Measurements from ENCODE around the gene DZIP1L. TPM values are rescaled to one million over a fixed set of nuclear protein-coding genes. Genes with fewer than 3 reads are reported as not detected.

DZIP1L gene
- total RNA-seq, 1 experiment from 2014 or later, result 2.4 TPM

DNA sequence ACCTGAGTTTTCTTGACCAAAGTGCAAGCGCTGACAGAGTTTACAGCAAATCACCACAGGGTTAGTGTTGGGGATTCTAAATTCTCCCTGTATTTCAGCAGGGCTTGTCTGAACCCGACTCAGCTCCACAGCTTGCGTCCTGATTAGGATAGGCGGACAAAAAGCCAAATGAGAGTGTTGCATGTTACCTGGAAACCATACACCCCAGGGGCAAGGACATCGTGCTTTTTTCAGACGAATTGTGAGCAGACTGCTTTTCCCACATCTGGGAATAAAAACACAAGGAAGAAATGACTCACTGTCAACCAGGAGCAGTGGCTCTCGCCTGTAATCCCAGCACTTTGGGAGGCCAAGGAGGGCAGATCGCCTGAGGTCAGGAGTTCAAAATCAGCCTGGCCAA lies 3.0 kb downstream of the DZIP1L start:
- H3K4me1 ChIP-seq, result peaks cover 5% of the 10 kb centered on the region
- intact Hi-C loops (cut with micrococcal nuclease; ENCODE audit: unreplicated experiment), result no loop called here
- CTCF ChIA-PET, result no interaction called here
- no peaks in the 10 kb centered on the region for H3K4me1 Mint-ChIP-seq (ENCODE audit: low read depth, unreplicated experiment)
- no peak overlapping the region for H3K4me3 ChIP-seq (ENCODE audit: low read depth, low read length)
- POLR2A ChIA-PET, result no interaction called here
- no peak overlapping the region for H3K27ac Mint-ChIP-seq (ENCODE audit: unreplicated experiment)
- DNase-seq, result no peak
- no peaks in the 10 kb centered on the region; the same call in 1 of the 2 replicates for H3K27me3 ChIP-seq (replicated peaks; ENCODE audit: control insufficient read depth, insufficient read depth, low read length)
- BruUV-seq (replicated peaks), result no TSS peak
- H3K27me3 Mint-ChIP-seq (ENCODE audit: insufficient read depth, unreplicated experiment), result no peaks in the 10 kb centered on the region
- no peaks in the 10 kb centered on the region for H3K9me3 Mint-ChIP-seq (ENCODE audit: unreplicated experiment)
- H3K36me3 Mint-ChIP-seq (ENCODE audit: insufficient read depth, unreplicated experiment), result no peaks in the 10 kb centered on the region
- H3K4me3 Mint-ChIP-seq (ENCODE audit: unreplicated experiment), result no peak overlapping the region
- TF ChIP-seq, protein P1, sequence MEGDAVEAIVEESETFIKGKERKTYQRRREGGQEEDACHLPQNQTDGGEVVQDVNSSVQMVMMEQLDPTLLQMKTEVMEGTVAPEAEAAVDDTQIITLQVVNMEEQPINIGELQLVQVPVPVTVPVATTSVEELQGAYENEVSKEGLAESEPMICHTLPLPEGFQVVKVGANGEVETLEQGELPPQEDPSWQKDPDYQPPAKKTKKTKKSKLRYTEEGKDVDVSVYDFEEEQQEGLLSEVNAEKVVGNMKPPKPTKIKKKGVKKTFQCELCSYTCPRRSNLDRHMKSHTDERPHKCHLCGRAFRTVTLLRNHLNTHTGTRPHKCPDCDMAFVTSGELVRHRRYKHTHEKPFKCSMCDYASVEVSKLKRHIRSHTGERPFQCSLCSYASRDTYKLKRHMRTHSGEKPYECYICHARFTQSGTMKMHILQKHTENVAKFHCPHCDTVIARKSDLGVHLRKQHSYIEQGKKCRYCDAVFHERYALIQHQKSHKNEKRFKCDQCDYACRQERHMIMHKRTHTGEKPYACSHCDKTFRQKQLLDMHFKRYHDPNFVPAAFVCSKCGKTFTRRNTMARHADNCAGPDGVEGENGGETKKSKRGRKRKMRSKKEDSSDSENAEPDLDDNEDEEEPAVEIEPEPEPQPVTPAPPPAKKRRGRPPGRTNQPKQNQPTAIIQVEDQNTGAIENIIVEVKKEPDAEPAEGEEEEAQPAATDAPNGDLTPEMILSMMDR (IDR thresholded peaks at IDR 0.05; ENCODE audit: insufficient read depth in 1 of 2, low read depth in 1 of 2, low read length in 1 of 2, severe bottlenecking in 1 of 2, unreplicated experiment in 1 of 2), result no peak
- H3K36me3 ChIP-seq (ENCODE audit: control insufficient read depth, insufficient read depth, low read length), result no peaks in the 10 kb centered on the region
- H3K9me3 ChIP-seq, result no peaks in the 10 kb centered on the region

DNA sequence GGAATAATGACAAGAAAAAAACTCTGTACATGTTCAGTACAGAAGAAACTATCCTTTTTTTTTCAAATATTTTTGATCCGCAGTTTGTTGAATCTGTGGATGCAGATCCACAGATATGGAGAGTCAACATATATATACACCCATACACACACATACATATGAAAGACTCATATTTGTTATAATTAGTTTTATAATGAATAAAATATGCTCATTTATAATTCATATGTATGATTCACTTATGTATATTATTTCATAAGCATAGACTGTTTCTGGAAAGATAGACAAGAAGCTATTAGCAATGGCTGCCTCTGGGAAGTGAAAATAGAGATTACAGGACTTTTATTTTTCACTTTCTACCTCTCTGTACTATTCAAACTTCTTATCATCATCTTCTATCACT lies 9.8 kb downstream of the DZIP1L start:
- no TSS peak for BruUV-seq (replicated peaks)
- POLR2A ChIA-PET, result no interaction called here
- TF ChIP-seq, protein P1 (IDR thresholded peaks at IDR 0.05; ENCODE audit: insufficient read depth in 1 of 2, low read depth in 1 of 2, low read length in 1 of 2, severe bottlenecking in 1 of 2, unreplicated experiment in 1 of 2), result no peak

DNA sequence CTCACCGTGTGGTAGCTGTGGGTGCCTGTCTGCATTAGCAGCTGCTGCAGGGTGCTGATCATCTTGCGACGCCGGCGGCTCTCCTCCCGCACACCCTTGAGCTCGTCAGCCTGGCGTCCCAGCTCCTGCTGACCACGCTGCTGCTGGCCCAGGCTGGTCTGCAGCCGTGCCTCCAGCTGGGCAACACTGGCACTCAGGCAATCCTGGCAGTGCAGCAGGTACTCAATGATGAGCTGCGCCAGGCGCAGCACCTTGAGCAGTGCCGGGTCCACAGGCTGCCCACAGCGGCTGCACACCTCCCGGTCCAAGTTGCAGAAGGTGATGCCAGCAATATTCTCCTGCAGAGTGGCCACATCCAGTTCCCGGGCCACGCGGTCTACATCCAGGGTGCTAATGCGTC lies 11.9 kb downstream of the DZIP1L start:
- CTCF ChIA-PET, result no interaction called here
- H3K36me3 Mint-ChIP-seq (ENCODE audit: insufficient read depth, unreplicated experiment), result no peaks in the 10 kb centered on the region
- no peak overlapping the region for H3K27ac Mint-ChIP-seq (ENCODE audit: unreplicated experiment)

More for the DNA sequence above, 9.8 kb downstream of the DZIP1L start:
- no peaks in the 10 kb centered on the region for H3K4me1 ChIP-seq
- no peaks in the 10 kb centered on the region for H3K27me3 ChIP-seq (replicated peaks; ENCODE audit: control insufficient read depth, insufficient read depth, low read length)
- H3K9me3 Mint-ChIP-seq (ENCODE audit: unreplicated experiment), result no peaks in the 10 kb centered on the region
- H3K4me3 ChIP-seq (ENCODE audit: low read depth, low read length), result no peak overlapping the region
- intact Hi-C loops (cut with micrococcal nuclease; ENCODE audit: unreplicated experiment), result no loop called here
- DNase-seq, result no peak
- H3K36me3 Mint-ChIP-seq (ENCODE audit: insufficient read depth, unreplicated experiment), result no peaks in the 10 kb centered on the region
- H3K4me1 Mint-ChIP-seq (ENCODE audit: low read depth, unreplicated experiment), result no peaks in the 10 kb centered on the region
- CTCF ChIA-PET, result no interaction called here
- H3K4me3 Mint-ChIP-seq (ENCODE audit: unreplicated experiment), result no peak overlapping the region
- no peaks in the 10 kb centered on the region for H3K9me3 ChIP-seq
- no peaks in the 10 kb centered on the region for H3K36me3 ChIP-seq (ENCODE audit: control insufficient read depth, insufficient read depth, low read length)
- H3K27ac Mint-ChIP-seq (ENCODE audit: unreplicated experiment), result no peak overlapping the region
- H3K27me3 Mint-ChIP-seq (ENCODE audit: insufficient read depth, unreplicated experiment), result no peaks in the 10 kb centered on the region

More for the DNA sequence above, 11.9 kb downstream of the DZIP1L start:
- H3K27me3 ChIP-seq (replicated peaks; ENCODE audit: control insufficient read depth, insufficient read depth, low read length), result no peaks in the 10 kb centered on the region
- no peaks in the 10 kb centered on the region for H3K36me3 ChIP-seq (ENCODE audit: control insufficient read depth, insufficient read depth, low read length)
- DNase-seq, result no peak
- Mint-ChIP-seq H3K9me3 (ENCODE audit: unreplicated experiment) (no peaks in the 10 kb centered on the region), H3K4me3 (ENCODE audit: unreplicated experiment) (no peak overlapping the region), H3K27me3 (ENCODE audit: insufficient read depth, unreplicated experiment) (no peaks in the 10 kb centered on the region), H3K4me1 (ENCODE audit: low read depth, unreplicated experiment) (no peaks in the 10 kb centered on the region)
- TF ChIP-seq, protein P1 (IDR thresholded peaks at IDR 0.05; ENCODE audit: insufficient read depth in 1 of 2, low read depth in 1 of 2, low read length in 1 of 2, severe bottlenecking in 1 of 2, unreplicated experiment in 1 of 2), result no peak
- no peak overlapping the region for H3K4me3 ChIP-seq (ENCODE audit: low read depth, low read length)
- no peaks in the 10 kb centered on the region for H3K9me3 ChIP-seq
- BruUV-seq (replicated peaks), result no TSS peak
- intact Hi-C loops (cut with micrococcal nuclease; ENCODE audit: unreplicated experiment), result no loop called here
- no peaks in the 10 kb centered on the region for H3K4me1 ChIP-seq
- POLR2A ChIA-PET, result no interaction called here

All from Caco-2 (cell line).